KMS-11 (cell line): ENCODE data around the gene PTCH1.

Source experiments
- H2AFZ ChIP-seq: fragments of 200-600 bp; sonication (generic); 2 replicates; pipeline ENCODE4 v1.6.1; 2016; ENCODE audit warnings: antibody characterized with exemption, mixed run types, low read depth
- H3K27ac ChIP-seq: fragments of 200-600 bp; sonication (generic); 2 replicates; pipeline ENCODE4 v1.6.1; 2016; ENCODE audit warnings: mild to moderate bottlenecking, mixed run types
- H3K27me3 ChIP-seq: fragments of 200-600 bp; sonication (generic); 2 replicates; pipeline ENCODE4 v1.6.1; 2017; ENCODE audit warnings: mild to moderate bottlenecking, low read depth, mixed run types, moderate library complexity; ENCODE audit not compliant: insufficient read depth
- H3K36me3 ChIP-seq: fragments of 200-600 bp; sonication (generic); 2 replicates; pipeline ENCODE4 v1.6.1; 2017; ENCODE audit warnings: mild to moderate bottlenecking, mixed run types; ENCODE audit not compliant: insufficient read depth
- H3K4me1 ChIP-seq: fragments of 200-600 bp; sonication (generic); 2 replicates; pipeline ENCODE4 v1.6.1; 2016; ENCODE audit warnings: mild to moderate bottlenecking, low read depth, mixed run types; ENCODE audit not compliant: poor library complexity, severe bottlenecking
- H3K4me2 ChIP-seq: fragments of 200-600 bp; sonication (generic); 2 replicates; pipeline ENCODE4 v1.7.0; 2016; ENCODE audit warnings: mild to moderate bottlenecking, mixed run types
- H3K4me3 ChIP-seq: fragments of 200-600 bp; sonication (generic); IDR thresholded peaks from 2 replicates; pipeline ENCODE4 v1.6.1; 2017; ENCODE audit warnings: low read depth, low read length, mixed read lengths; ENCODE audit not compliant: insufficient read depth
- H3K79me2 ChIP-seq: fragments of 200-600 bp; sonication (generic); 2 replicates; pipeline ENCODE4 v1.6.1; 2016; ENCODE audit warnings: low read depth, mixed run types; ENCODE audit not compliant: insufficient read depth
- H3K9ac ChIP-seq: fragments of 200-600 bp; sonication (generic); 2 replicates; pipeline ENCODE4 v1.6.1; 2016; ENCODE audit warnings: mild to moderate bottlenecking, mixed run types
- H4K20me1 ChIP-seq: fragments of 200-600 bp; sonication (generic); 2 replicates; pipeline ENCODE4 v1.6.1; 2016; ENCODE audit warnings: mild to moderate bottlenecking, mixed run types; ENCODE audit not compliant: insufficient read depth
- TF ChIP-seq, protein P1 (sequence below): fragments of 200-600 bp; sonication (generic); conservative IDR thresholded peaks from 2 replicates; pipeline ENCODE4 v1.6.1; 2017; ENCODE audit warnings: low read depth, mild to moderate bottlenecking, antibody characterized with exemption, low read length, moderate library complexity, mixed read lengths

Gene PTCH1

DNA sequence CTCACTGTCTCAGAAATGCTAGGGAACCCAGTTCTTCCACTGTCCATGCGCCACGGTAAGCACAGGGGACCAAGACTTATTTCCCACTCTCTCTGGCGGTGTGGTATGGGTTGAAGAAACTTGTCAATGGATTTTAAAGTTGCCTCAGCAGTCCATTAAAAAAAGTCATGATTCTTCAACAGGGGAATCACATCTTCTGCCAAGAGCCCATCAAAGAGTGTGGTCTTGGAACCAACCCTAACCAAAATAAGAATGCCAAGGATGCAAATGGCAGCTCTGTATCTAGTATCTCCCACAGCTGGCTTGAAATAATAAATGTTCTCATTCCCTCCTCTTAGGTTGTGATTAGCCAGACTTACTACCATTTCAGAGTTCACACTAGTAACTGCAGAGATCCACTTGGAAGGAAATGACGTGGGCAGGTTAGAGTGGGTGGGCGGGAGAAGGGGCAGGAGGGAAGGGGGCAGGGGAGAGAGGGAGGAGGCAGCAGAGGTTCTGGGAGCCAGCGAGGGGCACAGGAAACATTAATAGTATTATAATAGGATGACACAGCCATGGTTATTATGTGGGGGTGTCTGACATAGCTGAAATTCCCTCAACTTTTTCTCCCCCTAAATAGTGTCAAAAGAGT, 17.6 kb downstream of the PTCH1 start:
- TF ChIP-seq, protein P1, sequence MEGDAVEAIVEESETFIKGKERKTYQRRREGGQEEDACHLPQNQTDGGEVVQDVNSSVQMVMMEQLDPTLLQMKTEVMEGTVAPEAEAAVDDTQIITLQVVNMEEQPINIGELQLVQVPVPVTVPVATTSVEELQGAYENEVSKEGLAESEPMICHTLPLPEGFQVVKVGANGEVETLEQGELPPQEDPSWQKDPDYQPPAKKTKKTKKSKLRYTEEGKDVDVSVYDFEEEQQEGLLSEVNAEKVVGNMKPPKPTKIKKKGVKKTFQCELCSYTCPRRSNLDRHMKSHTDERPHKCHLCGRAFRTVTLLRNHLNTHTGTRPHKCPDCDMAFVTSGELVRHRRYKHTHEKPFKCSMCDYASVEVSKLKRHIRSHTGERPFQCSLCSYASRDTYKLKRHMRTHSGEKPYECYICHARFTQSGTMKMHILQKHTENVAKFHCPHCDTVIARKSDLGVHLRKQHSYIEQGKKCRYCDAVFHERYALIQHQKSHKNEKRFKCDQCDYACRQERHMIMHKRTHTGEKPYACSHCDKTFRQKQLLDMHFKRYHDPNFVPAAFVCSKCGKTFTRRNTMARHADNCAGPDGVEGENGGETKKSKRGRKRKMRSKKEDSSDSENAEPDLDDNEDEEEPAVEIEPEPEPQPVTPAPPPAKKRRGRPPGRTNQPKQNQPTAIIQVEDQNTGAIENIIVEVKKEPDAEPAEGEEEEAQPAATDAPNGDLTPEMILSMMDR, result no peak
- Histone ChIP-seq H3K4me1 (peaks cover 42% of the 10 kb centered on the region), H3K9ac (no peak overlapping the region), H4K20me1 (no peaks in the 10 kb centered on the region), H3K27me3 (no peaks in the 10 kb centered on the region), H3K79me2 (peaks cover 70% of the 10 kb centered on the region; the same call in 1 of the 2 replicates), H2AFZ (no peak overlapping the region), H3K4me2 (no peak overlapping the region), H3K36me3 (no peaks in the 10 kb centered on the region), H3K27ac (no peak overlapping the region), H3K4me3 (no peak overlapping the region)

DNA sequence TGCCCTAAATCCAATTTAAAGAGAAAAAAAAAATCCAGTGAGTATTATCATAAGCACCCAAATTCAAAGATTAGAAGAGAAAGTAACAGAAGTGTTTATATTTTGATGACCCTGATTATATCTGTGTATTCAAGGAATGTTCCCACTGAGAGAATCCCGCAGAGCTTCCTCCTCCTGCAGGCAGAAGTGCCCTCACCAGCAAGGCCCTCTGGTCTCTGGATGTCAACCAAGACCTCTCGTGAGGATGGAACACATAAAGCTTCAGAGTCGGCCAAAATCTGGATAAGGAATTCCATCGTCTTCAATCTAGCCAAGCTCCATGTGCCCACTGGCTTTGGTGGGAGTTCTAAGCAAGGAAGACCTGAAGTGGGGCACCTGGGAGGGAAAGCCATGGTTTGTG, 18.1 kb downstream of the PTCH1 start:
- H3K36me3 ChIP-seq, result no peaks in the 10 kb centered on the region
- no peak overlapping the region for H3K4me2 ChIP-seq
- no peak overlapping the region for H2AFZ ChIP-seq
- TF ChIP-seq, protein P1, result no peak
- no peak overlapping the region for H3K4me3 ChIP-seq
- H3K4me1 ChIP-seq, result peaks cover 41% of the 10 kb centered on the region
- peaks cover 68% of the 10 kb centered on the region for H3K79me2 ChIP-seq
- H3K27me3 ChIP-seq, result no peaks in the 10 kb centered on the region
- H3K27ac ChIP-seq, result no peak overlapping the region
- no peak overlapping the region for H3K9ac ChIP-seq
- no peaks in the 10 kb centered on the region for H4K20me1 ChIP-seq

DNA sequence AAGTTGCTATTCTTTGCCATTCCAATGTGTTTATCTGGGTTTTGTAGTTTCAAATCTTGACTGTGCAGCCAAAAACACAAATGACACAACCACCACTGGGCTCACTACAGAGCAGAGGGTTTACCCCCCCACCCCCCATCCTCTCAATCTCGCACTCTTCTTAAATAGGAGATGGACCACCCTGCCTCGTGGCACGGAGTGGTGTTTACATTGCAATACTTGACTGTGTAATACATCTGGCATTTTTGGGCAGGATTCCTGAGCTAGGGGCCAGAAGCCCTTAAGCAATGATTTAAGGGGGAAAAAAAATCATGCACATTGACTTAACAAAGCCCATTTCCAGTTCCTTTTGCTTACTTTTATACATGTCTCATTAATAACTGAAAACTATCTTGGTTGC, 19.0 kb downstream of the PTCH1 start:
- H3K79me2 ChIP-seq, result peaks cover 73% of the 10 kb centered on the region
- H3K4me3 ChIP-seq, result no peak overlapping the region
- peaks cover 42% of the 10 kb centered on the region for H3K4me1 ChIP-seq
- H3K9ac ChIP-seq, result no peak overlapping the region
- H3K27me3 ChIP-seq, result no peaks in the 10 kb centered on the region
- H4K20me1 ChIP-seq, result no peaks in the 10 kb centered on the region
- H2AFZ ChIP-seq, result no peak overlapping the region
- H3K36me3 ChIP-seq, result no peaks in the 10 kb centered on the region
- no peak overlapping the region for H3K27ac ChIP-seq
- TF ChIP-seq, protein P1, result no peak
- H3K4me2 ChIP-seq, result no peak overlapping the region

DNA sequence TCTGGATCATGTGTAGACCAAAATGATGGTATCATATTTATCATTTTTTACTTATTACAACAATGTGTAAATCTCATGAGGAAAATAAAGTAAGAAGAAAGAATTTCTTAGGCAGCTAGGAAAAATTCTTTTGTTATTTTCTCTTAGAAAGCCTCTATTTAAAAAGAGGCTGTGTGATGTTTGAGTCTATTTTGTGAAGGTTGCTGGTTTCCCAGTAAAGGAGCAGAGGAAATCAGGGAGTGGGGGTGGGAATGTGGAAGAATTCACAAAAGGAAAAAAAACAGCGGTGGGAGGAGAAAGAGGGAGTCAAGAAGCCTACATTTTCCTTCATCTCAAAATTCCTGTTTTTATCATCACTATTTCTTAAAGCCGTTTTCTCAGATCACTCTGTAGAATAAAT, 20.1 kb downstream of the PTCH1 start:
- Histone ChIP-seq H3K4me1 (peaks cover 34% of the 10 kb centered on the region), H3K4me3 (no peak overlapping the region), H3K36me3 (no peaks in the 10 kb centered on the region), H4K20me1 (no peaks in the 10 kb centered on the region), H3K9ac (no peak overlapping the region), H2AFZ (no peak overlapping the region), H3K27ac (no peak overlapping the region), H3K4me2 (no peak overlapping the region), H3K79me2 (peaks cover 72% of the 10 kb centered on the region), H3K27me3 (no peaks in the 10 kb centered on the region)
- TF ChIP-seq, protein P1, result no peak
